PFSK-1 (cell line): ENCODE results near the gene GSK3A.

ENCODE experiments used
- FOXP2 ChIP-seq: optimal IDR thresholded peaks from 2 replicates; pipeline ENCODE3; 2011; ENCODE audit warnings: borderline replicate concordance, control low read depth, inconsistent platforms; ENCODE audit not compliant: insufficient read depth; ENCODE audit errors: extremely low read length, extremely low read depth
- POLR2AphosphoS5 ChIP-seq: IDR thresholded peaks from 2 replicates; pipeline ENCODE4 v1.6.1; 2012; ENCODE audit warnings: low read depth, mild to moderate bottlenecking, control low read depth, low read length, moderate library complexity
- REST ChIP-seq, 2 experiments: IDR thresholded peaks; 2 replicates each; pipeline versions ENCODE4 v1.6.1 to v1.8.0; 2011 to 2012; ENCODE audit warnings: low read depth in 2 of 2, low read length in 2 of 2, control low read depth in 1 of 2, inconsistent platforms in 1 of 2, mild to moderate bottlenecking in 1 of 2, moderate library complexity in 1 of 2; ENCODE audit not compliant: insufficient read depth in 1 of 2
- SIN3A ChIP-seq: IDR thresholded peaks from 2 replicates; pipeline ENCODE4 v1.6.1; 2012; ENCODE audit warnings: mild to moderate bottlenecking, low read length, moderate library complexity, borderline replicate concordance; ENCODE audit not compliant: insufficient read depth
- TAF1 ChIP-seq: IDR thresholded peaks from 2 replicates; pipeline ENCODE4 v1.6.1; 2012; ENCODE audit warnings: low read length, control low read depth, borderline replicate concordance; ENCODE audit not compliant: insufficient read depth

GSK3A gene

GRCh38 chr19:42279902-42280814 lies 37.8 kb upstream of the GSK3A start:
- TF ChIP-seq SIN3A (peak; percentile 74; the same call in 1 of the 2 replicates), POLR2AphosphoS5 (peak; percentile 89), FOXP2 (no peak), REST (IDR thresholded peaks at IDR 0.05; ENCODE audit: insufficient read depth in 1 of 2, low read depth in 2 of 2, low read length in 2 of 2) (0 out of 4 replicates have a peak, but pooled peaks of 1 of the 2 experiments have one; percentile 37), TAF1 (peak; percentile 67; the same call in 1 of the 2 replicates)

DNA sequence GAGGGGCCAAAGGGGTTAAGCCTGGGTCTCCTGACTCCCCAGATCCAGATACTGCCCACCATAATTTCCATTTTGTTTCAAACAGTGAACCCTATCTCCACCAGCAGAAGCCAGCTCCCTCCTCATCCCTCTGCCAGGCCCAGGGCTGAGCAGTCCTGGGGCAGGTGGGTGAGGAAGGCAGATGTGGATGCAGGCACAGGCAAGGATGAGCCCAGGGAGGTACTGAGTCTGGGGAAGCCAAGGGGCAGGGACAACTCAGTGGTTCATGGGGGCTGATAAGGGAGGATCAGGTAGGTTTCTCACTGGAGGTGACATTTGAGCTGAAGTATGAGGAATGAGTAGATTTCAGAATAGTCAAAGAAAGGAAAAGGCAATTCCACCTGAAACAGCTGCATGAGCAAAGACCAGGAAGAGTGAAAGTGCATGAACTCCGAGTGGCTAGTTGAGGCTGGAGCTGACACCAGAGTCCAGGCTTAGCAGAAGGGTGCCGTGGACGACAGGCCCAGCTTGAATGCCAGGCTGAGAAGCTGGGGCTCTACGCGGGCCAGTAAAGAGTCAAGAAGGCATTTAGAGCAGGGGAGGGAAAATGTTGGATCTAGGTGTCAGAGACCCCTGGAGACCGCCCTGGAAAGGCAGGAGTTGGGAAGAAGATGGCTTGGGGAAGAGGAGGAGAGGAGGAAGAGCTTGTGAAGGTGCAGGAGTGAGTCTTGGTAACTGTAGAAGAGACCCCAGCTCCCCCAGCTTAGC lies 36.9 kb upstream of the GSK3A start:
- TF ChIP-seq FOXP2, result no peak
- TF ChIP-seq REST (IDR thresholded peaks at IDR 0.05; ENCODE audit: insufficient read depth in 1 of 2, low read depth in 2 of 2, low read length in 2 of 2), result no peak
- TF ChIP-seq SIN3A, result no peak
- no peak for TF ChIP-seq POLR2AphosphoS5
- TF ChIP-seq TAF1, result no peak

GRCh38 chr19:42278452-42279154 lies 36.2 kb upstream of the GSK3A start:
- TF ChIP-seq REST (IDR thresholded peaks at IDR 0.05; ENCODE audit: insufficient read depth in 1 of 2, low read depth in 2 of 2, low read length in 2 of 2), result no peak
- 0 out of 2 replicates have a peak, but pooled peaks have one; percentile 20 for TF ChIP-seq TAF1

GRCh38 chr19:42277821-42278451 lies 35.5 kb upstream of the GSK3A start:
- peak; percentile 74; the same call in 1 of the 2 replicates for TF ChIP-seq SIN3A
- no peak; the same call in 1 of the 2 replicates for TF ChIP-seq POLR2AphosphoS5

- TF ChIP-seq SIN3A (no peak), POLR2AphosphoS5 (0 out of 2 replicates have a peak, but pooled peaks have one; percentile 19)
These were observed 34.4 kb upstream of the GSK3A start for GRCh38 chr19:42276821-42277220.
